ENCODE data around the gene RNF151.
"Not testable (repeated sequence)": the region's sequence is repeated elsewhere in the genome, so short reads cannot be mapped to it uniquely, and the experiment has no call there.

RNF151 gene

DNA sequence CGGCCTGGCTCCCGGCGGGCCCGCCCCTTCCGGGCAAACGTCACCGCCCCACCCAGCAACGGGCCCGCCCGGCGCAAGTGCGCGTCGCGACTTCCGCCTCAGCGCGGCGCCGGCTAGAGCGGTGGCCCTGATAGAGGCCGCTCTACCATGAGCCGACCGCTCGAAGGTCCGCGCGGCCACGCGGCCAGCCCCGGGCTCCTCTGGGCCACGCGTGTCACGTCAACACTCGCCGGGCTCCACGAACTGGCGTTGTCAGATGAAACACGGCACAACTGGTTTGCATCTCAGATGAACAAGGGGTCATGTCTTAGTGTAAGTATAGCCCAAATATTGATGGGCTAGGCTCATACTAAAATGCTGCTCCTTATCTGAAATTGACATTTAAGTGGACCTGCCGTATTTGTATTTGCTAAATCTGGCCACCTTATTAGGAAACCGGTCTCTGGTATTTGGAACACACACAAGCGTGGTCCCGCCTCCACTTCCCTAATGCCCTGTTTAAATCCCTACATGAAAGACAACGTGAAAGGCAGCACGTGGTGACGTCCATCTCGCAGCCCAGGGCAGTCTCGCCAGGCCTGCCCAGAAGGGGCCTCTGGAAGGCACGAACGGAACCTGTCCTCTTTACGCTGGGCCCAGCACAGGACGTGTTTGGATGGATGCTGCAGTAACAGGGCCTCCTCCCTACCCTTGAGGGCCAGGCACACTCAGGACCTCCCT, 43.3 kb downstream of the RNF151 start, which contains the start of gene ZNF598:
Gene ZNF598 (minus strand): TSS at position 31 of the 720 bp plus-strand sequence.
- H3K9ac ChIP-seq (ENCODE audit: low read depth, low read length), result peak within 1 kb of the TSS; percentile 97
- peak within 1 kb of the TSS; percentile 41 for H3K27ac ChIP-seq (ENCODE audit: low read length)
- H3K4me1 ChIP-seq (ENCODE audit: insufficient read depth, low read length), result peaks cover 10% of the 10 kb centered on the region
- H3K9me3 ChIP-seq (ENCODE audit: insufficient read depth, low read depth, low read length), result no peaks in the 10 kb centered on the region
- peaks cover 4% of the 10 kb centered on the region; the same call in 1 of the 2 replicates for H3K36me3 ChIP-seq (ENCODE audit: insufficient read depth, low read depth, low read length)
- H3K27me3 ChIP-seq (ENCODE audit: insufficient read depth, low read length), result no peaks in the 10 kb centered on the region
- H3K4me3 ChIP-seq (ENCODE audit: low read length), result peak within 1 kb of the TSS; percentile 99

DNA sequence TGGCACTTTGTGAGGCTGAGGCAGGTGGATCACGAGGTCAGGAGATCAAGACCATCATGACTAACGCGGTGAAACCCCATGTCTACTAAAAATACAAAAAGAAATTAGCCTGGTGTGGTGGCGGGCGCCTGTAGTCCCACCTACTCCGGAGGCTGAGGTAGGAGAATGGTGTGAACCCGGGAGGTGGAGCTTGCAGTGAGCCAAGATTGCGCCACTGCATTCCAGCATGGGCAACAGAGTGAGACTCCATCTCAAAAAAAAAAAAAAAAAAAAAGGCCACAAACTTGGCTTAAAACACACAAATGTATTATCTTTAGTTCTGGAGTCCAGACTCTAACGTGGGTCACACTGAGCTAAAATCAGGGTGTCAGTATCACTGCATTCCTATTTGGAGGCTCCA, 45.1 kb downstream of the RNF151 start:
- H3K4me1 ChIP-seq (ENCODE audit: insufficient read depth, low read length), result not testable (repeated sequence)

DNA sequence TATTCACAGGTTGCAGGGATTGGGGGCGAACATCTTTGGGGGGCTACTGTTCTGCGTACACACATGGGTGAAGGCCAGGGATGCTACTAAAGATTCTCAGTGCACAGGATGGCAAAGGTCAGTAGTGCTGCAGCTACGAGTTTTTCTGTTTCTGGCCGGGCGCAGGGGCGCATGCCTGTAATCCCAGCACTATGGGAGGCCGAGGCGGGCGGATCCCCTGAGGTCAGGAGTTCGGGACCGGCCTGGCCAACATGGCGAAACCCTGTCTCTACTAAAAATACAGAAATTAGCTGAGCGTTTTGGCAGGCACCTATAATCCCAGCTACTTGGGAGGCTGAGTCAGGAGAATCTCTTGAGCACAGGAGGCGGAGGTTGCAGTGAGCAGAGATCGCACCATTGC, 46.9 kb downstream of the RNF151 start:
- H3K36me3 ChIP-seq (ENCODE audit: insufficient read depth, low read depth, low read length), result no peaks in the 10 kb centered on the region
- no peak overlapping the region for H3K9ac ChIP-seq (ENCODE audit: low read depth, low read length)
- H3K4me3 ChIP-seq (ENCODE audit: low read length), result no peak overlapping the region
- H3K4me1 ChIP-seq (ENCODE audit: insufficient read depth, low read length), result peaks cover 4% of the 10 kb centered on the region; the same call in 1 of the 2 replicates
- no peaks in the 10 kb centered on the region for H3K9me3 ChIP-seq (ENCODE audit: insufficient read depth, low read depth, low read length)
- H3K27me3 ChIP-seq (ENCODE audit: insufficient read depth, low read length), result peaks cover 14% of the 10 kb centered on the region
- H3K27ac ChIP-seq (ENCODE audit: low read length), result no peak overlapping the region

More for the DNA sequence above, 45.1 kb downstream of the RNF151 start:
- not testable (repeated sequence) for H3K27ac ChIP-seq (ENCODE audit: low read length); H3K27me3 ChIP-seq (ENCODE audit: insufficient read depth, low read length); H3K9ac ChIP-seq (ENCODE audit: low read depth, low read length); H3K4me3 ChIP-seq (ENCODE audit: low read length); H3K9me3 ChIP-seq (ENCODE audit: insufficient read depth, low read depth, low read length); H3K36me3 ChIP-seq (ENCODE audit: insufficient read depth, low read depth, low read length)

DNA sequence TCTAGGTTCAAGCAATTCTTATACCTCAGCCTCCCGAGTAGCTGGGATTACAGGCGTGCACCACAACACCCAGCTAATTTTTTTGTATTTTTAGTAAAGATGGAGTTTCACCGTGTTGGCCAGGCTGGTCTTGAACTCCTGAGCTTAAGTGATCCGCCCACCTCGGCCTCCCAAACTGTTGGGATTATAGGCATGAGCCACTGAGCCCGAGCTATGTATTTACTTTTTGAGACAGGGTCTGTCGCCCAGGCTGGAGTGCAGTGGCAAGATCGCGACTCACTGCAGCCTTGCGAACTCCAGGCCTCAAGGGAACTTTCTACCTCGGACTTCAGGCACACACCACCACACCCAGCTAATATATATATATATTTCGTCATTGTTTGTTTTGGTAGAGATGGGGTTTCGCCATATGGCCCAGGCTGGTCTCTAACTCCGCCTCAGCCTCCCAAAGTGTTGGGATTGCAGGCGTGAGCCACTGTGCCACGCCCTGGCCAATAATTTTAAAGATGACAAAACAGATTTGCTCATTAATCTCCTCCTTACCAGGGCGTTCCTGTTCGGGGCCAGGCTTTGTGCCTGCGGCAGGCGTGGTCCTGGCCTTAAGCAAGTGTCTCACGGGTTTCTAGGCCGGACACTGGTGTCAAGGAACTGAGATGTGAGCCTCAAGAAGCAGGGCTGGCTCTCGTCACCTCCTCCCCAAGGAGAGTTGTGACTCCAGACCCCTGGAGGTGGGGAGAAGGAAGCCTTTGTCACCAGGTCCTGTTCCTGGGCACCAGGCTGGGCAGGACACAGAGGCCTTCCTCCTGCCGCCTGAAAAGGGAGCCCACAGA, 48.7 kb downstream of the RNF151 start:
- Histone ChIP-seq H3K9me3 (ENCODE audit: insufficient read depth, low read depth, low read length) (no peaks in the 10 kb centered on the region), H3K9ac (ENCODE audit: low read depth, low read length) (no peak overlapping the region), H3K27me3 (ENCODE audit: insufficient read depth, low read length) (peaks cover 32% of the 10 kb centered on the region), H3K4me1 (ENCODE audit: insufficient read depth, low read length) (peaks cover 2% of the 10 kb centered on the region; the same call in 1 of the 2 replicates), H3K4me3 (ENCODE audit: low read length) (no peak overlapping the region), H3K27ac (ENCODE audit: low read length) (no peak overlapping the region), H3K36me3 (ENCODE audit: insufficient read depth, low read depth, low read length) (no peaks in the 10 kb centered on the region)

DNA sequence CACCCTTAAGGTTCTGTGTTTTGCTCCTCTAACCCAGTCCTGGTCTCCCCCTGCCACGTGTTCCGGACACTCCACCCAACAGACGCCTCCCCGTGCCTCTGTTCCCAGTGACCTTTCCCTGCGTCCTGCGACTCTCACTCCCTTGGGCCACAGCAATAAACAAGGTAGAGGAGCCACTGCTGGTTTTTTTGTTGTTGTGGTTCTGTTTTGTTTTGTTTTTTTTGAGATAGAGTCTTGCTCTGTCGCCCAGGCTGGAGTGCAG, 49.2 kb downstream of the RNF151 start:
- Histone ChIP-seq H3K4me3 (ENCODE audit: low read length) (no peak overlapping the region), H3K27ac (ENCODE audit: low read length) (no peak overlapping the region), H3K4me1 (ENCODE audit: insufficient read depth, low read length) (no peaks in the 10 kb centered on the region), H3K9ac (ENCODE audit: low read depth, low read length) (no peak overlapping the region), H3K27me3 (ENCODE audit: insufficient read depth, low read length) (peaks cover 37% of the 10 kb centered on the region), H3K9me3 (ENCODE audit: insufficient read depth, low read depth, low read length) (no peaks in the 10 kb centered on the region), H3K36me3 (ENCODE audit: insufficient read depth, low read depth, low read length) (no peaks in the 10 kb centered on the region)

DNA sequence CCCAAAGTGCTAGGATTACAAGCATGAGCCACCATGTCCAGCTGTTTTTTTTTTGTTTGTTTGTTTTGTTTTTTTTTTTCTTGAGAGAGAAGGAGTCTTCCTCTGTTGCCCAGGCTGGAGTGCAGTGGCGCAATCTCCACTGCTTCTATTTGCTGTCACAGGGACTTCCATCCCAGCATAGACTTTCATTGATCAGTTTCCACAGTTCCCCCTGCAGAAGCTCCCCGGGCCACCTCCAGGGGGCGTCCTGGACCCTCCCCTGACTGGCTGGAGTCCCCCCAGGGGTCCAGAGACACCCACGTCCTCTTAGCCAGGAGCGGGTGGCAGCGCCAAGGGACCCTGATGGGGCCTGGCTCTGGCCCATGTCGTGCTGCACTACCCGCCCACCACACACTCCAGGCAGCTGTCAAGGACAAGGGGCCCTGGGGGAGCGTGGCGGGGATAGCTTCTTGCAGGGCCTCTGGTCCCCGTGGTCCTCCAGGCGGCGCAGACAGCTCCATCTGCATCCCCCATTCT, 49.8 kb downstream of the RNF151 start:
- no peaks in the 10 kb centered on the region for H3K4me1 ChIP-seq (ENCODE audit: insufficient read depth, low read length)
- H3K27me3 ChIP-seq (ENCODE audit: insufficient read depth, low read length), result peaks cover 43% of the 10 kb centered on the region
- H3K27ac ChIP-seq (ENCODE audit: low read length), result no peak overlapping the region
- H3K9ac ChIP-seq (ENCODE audit: low read depth, low read length), result no peak overlapping the region
- H3K9me3 ChIP-seq (ENCODE audit: insufficient read depth, low read depth, low read length), result no peaks in the 10 kb centered on the region
- H3K36me3 ChIP-seq (ENCODE audit: insufficient read depth, low read depth, low read length), result no peaks in the 10 kb centered on the region
- no peak overlapping the region for H3K4me3 ChIP-seq (ENCODE audit: low read length)

Data from iPS-20b (cell line).